Limb (tissue), 2 donors: ENCODE results near the gene RPL12.
A peak's percentile ranks its signal among the peaks of the same experiment; 100 is the strongest.

Experiments used
- DNase-seq, 2 donors: peaks; one replicate each; pipeline ENCODE4 v3.0.0-alpha.2; 2016; ENCODE audit errors: extremely low spot score in 2 of 2

The RPL12 gene

GRCh38 chr9:127444283-127444920 is 6.8 kb downstream of the RPL12 start:
- no peak for DNase-seq

GRCh38 chr9:127438394-127438793 is 12.8 kb downstream of the RPL12 start:
- DNase-seq = no peak

DNA sequence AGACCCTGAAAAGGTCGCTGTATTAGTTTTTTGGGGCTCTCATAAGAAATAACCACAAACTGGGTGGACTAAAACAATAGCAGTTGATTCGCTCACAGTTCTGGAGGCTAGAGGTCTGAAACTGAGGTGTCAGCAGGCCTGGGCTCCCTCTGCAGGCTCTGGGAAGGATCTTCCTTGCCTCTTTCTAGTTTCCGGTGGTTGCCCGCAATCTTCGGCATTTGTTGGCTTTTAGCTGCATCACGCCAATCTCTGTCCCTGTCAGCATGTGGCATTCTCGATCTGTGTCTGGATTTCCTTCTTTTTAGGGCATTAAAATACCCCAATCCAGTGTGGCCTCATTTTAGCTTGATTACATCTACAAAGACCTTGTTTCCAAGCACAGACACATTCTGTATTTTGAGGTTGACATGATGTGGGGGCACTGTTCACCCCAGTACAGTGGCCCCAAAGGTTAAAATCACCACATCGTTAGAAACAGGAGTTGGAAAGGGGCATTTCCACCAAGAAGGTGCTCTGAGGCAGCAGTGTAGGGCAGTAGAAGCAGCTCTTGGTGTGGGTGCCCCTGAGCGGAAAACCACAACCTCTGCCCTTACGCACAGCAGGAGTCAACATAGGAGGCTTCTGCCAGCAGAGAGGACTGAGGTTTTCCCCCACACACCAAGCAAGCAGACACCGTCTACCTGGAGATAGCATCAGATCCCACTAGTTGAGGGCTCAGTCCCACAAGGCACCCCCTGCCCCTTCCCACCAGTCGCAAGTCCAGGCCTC is 13.5 kb downstream of the RPL12 start:
- DNase-seq = no peak

GRCh38 chr9:127430415-127430814 is 20.8 kb downstream of the RPL12 start:
- no peak for DNase-seq

- DNase-seq = no peak
Measured at GRCh38 chr9:127428348-127428747, 22.9 kb downstream of the RPL12 start.

DNA sequence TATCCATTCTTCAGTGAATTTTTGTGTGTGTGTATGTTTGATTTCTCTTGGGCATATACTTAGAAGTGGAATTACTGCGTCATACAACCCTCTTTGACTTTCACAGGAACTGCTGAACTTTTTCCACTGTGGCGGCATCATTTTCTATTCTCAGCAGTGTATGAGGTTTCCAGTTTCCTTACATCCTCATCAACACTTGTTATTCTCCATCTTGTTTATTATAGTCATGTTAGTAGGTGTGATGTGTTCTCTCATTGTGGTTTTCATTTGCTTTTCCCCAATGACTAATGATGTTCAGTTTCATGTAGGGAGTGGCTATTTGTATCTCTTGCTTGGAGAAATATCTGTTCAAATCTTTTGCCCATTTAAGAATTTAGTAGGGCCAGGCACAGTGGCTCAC is 24.4 kb downstream of the RPL12 start:
- no peak for DNase-seq

DNA sequence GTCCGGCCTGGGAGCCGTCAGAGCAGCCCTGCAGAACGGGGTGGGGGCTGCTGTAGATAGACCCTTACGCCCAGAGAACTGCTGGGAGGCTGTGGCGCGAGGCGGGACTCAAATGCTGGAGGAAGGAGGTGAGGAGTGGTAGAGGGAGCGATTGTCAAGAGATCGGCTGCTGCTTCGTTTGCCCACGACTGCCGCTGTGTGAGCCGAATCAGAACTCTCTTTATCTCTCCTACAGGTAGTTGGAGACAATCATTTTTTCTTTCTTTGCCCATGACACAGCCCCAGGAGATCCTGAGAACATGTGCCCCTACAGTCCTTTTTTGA is 26.6 kb downstream of the RPL12 start:
- no peak for DNase-seq

GRCh38 chr9:127423934-127424675 is 27.1 kb downstream of the RPL12 start, which contains the start of gene ZNF79:
TSS of gene ZNF79 (plus strand) at chr9:127424382. CDS start at chr9:127424788, 406 bp downstream.
- DNase-seq = peak; percentile 93 to 95

DNA sequence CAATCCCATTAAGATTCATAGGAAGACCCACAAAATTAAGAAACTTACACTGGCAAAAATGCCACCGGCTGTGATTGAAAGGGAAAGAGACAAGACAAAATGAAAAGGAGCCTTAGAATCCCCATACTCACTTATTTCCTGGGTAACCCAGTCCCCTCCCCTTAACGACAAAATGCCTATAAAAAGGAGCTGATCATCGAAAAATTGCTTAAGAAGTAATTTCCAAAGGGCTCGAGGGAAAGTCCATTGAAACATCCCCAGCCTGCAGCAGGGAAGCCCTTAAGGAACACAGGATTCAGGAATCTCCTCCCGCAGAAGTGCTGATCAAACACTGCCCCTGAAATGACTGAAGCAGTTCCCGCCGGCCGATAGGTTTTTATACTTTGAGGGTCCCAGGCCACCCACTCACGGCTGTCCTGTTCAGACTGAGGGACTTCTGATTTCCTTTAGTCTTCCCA is 27.7 kb downstream of the RPL12 start:
- DNase-seq = no peak

- DNase-seq = no peak
Measured at GRCh38 chr9:127422787-127423186, 28.4 kb downstream of the RPL12 start.

DNA sequence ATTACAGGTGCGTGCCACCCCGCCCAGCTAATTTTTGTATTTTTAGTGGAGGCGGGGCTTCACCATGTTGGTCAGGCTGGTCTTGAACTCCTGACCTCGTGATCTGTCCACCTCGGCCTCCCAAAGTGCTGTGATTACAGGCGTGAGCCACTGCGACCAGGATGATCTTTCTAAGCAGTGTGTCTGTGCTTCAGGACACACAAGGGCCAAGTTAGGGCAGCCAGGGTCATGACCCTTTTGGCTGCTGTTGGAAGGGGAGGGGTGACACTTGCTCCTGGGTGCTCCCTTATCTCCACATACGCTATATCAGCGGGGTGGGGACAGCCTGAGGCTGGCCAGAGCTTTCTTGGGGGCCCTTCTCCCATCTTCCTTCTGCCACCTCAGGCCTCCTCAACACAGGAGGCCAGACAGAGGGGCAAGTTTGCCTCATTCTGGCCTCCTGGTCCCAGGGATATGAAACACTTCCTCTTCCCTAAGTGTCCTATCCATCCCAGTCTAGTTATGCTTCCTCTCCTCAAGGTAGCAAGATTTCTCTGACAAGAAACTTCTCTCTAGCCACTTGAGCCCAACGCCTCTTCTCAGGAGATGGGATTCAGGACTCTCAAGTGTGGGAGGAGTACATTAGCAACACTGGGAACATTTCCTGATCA is 28.9 kb downstream of the RPL12 start:
- no peak for DNase-seq

DNA sequence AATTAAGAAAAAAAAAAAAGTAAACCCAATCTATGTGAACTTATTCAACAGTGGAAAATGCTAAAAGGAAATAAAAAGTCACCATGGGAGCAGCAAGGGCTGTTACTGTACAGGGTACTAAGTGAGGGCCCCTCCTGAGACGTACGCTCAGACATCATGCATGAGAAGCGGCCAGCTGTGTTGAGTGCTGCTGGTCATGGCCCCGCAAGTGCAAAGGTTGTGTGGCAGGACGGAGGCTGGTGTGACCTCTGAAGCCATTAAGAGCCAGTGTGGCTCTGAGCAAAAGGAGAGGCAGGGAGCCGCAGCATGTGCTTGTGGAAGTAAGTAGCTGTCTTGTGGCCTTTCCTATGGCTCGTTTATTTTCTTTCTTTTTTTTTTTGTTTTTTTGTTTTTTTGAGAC is 30.1 kb downstream of the RPL12 start:
- no peak for DNase-seq

GRCh38 chr9:127419348-127419747 is 31.9 kb downstream of the RPL12 start:
- DNase-seq = no peak

GRCh38 chr9:127418037-127418471 is 33.2 kb downstream of the RPL12 start:
- DNase-seq = no peak

GRCh38 chr9:127417131-127418036 is 33.8 kb downstream of the RPL12 start:
- no peak for DNase-seq

DNA sequence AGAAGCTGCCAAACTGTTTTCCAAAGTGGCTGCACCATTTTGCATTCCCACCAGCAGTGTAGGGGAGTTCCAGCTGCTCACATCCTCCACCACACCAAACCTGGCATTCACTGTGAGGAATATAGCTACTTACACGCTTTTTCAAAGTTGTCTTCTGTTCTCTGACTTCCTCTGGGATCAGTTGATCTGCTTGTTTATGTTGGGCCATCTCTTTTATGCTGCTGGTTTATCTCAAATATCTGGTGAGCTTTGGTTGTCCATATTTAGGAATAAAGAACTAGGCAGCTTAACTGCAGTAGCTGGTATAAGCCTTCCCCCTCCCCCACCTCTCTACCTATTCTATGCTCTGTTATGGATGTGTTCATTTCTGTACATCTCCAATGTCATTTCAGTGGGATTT is 35.5 kb downstream of the RPL12 start:
- no peak for DNase-seq

- no peak for DNase-seq
Measured at GRCh38 chr9:127415141-127415540, 36.1 kb downstream of the RPL12 start.

DNA sequence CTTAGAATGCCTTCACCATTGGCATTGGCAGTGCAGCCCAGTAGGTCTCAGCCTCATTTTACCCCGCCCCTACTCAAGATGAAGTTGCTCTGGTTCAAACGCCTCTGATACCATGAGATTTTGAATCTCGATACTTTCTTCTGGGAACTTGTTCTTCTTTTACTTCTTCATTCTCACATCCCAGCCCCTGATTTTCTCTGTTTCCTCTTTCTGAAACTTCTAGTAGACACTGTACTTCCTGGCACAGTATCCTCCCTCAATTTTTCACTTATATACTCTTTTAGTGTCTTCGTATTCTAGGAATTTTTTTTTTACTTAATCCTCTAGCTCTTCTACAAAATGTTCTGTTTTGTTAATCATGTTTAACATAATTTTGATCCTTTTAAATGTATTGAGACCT is 40.1 kb downstream of the RPL12 start:
- DNase-seq = no peak

DNA sequence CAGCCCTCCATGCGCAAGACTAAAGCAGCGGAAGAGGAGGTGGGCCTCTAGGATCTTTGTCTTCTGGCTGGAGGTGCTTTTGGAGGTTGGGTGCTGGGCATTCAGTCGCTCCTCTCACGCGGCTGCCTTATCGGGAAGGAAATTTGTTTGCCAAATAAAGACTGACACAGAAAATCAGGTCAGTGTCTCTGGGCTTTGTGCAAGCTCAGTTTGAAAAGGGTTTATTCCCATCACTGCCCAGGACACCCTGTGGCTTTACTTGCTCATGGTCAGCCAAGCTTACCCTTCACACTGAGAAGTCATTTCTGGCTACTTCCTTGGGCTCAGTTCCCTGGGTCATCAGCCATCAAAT is 43.7 kb downstream of the RPL12 start:
- DNase-seq = no peak

- DNase-seq = no peak
Measured at GRCh38 chr9:127406799-127407491, 44.3 kb downstream of the RPL12 start.
